ENCODE measurements around the gene OR1E1. TPM values are rescaled to one million over a fixed set of nuclear protein-coding genes. Genes with fewer than 3 reads are reported as not detected.
"Not testable (repeated sequence)": the region's sequence is repeated elsewhere in the genome, so short reads cannot be mapped to it uniquely, and the experiment has no call there.

OR1E1 gene, protein sequence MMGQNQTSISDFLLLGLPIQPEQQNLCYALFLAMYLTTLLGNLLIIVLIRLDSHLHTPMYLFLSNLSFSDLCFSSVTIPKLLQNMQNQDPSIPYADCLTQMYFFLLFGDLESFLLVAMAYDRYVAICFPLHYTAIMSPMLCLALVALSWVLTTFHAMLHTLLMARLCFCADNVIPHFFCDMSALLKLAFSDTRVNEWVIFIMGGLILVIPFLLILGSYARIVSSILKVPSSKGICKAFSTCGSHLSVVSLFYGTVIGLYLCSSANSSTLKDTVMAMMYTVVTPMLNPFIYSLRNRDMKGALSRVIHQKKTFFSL
- polyA plus RNA-seq (2011; rRNA removed) = not detected in 2 replicates
- polyA minus RNA-seq (2011; rRNA and poly(A)+ RNA removed) = not detected in 2 replicates

GRCh38 chr17:3398310-3398709 is at the start of gene OR1E1:
Gene OR1E1, minus strand, starts transcription at chr17:3398410. Its CDS starts 0 bp downstream, at chr17:3398410.
- TF ChIP-seq CTCF (IDR thresholded peaks at IDR 0.05; ENCODE audit: low read depth, low read length) = no peak
- ChIA-PET CTCF (no interaction called here), POLR2A (no interaction called here)
- Histone ChIP-seq H3K9me3 (ENCODE audit: control insufficient read depth, insufficient read depth, low read length) (peaks cover 7% of the 10 kb centered on the region), H3K27ac (ENCODE audit: low read depth, low read length) (no peak within 1 kb of the TSS), H3K4me3 (ENCODE audit: low read depth, low read length) (no peak within 1 kb of the TSS), H3K27me3 (ENCODE audit: control insufficient read depth, insufficient read depth, low read length) (no peaks in the 10 kb centered on the region)
- no peak for DNase-seq (ENCODE audit: low read depth, low spot score)

DNA sequence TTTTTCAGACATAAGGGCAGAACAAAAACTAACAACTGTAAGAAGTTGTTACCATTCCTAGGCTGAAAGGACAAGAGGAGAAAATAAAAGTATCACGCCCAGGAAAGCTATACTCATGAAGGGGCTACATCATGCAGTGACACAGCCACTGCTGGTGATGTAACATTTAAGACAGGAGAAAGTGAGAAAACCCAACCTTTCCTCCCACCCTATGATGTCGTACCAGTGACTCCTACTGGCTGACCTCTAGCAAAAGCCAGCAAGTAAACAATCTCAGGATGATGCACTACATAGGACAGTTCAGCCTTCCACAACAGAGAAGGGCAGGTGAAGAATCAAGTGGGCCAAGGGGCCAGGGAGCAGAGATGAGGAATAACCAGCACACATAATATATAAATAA is 49.4 kb upstream of the OR1E1 start:
- no peak for DNase-seq (ENCODE audit: low read depth, low spot score)
- ChIA-PET POLR2A (no interaction called here), CTCF (no interaction called here)
- Histone ChIP-seq H3K27me3 (ENCODE audit: control insufficient read depth, insufficient read depth, low read length) (no peaks in the 10 kb centered on the region), H3K27ac (ENCODE audit: low read depth, low read length) (no peak overlapping the region), H3K9me3 (ENCODE audit: control insufficient read depth, insufficient read depth, low read length) (no peaks in the 10 kb centered on the region), H3K4me3 (ENCODE audit: low read depth, low read length) (no peak overlapping the region)
- TF ChIP-seq CTCF (IDR thresholded peaks at IDR 0.05; ENCODE audit: low read depth, low read length) = no peak

- ChIA-PET POLR2A (no interaction called here), CTCF (no interaction called here)
- H3K27me3 ChIP-seq (ENCODE audit: control insufficient read depth, insufficient read depth, low read length) = no peaks in the 10 kb centered on the region
- DNase-seq (ENCODE audit: low read depth, low spot score) = no peak
- no peak for TF ChIP-seq CTCF (IDR thresholded peaks at IDR 0.05; ENCODE audit: low read depth, low read length)
- H3K4me3 ChIP-seq (ENCODE audit: low read depth, low read length) = no peak overlapping the region
- no peak overlapping the region for H3K27ac ChIP-seq (ENCODE audit: low read depth, low read length)
- no peaks in the 10 kb centered on the region; the same call in 1 of the 2 replicates for H3K9me3 ChIP-seq (ENCODE audit: control insufficient read depth, insufficient read depth, low read length)
Measured at GRCh38 chr17:3440451-3440850, 42.2 kb upstream of the OR1E1 start.

DNA sequence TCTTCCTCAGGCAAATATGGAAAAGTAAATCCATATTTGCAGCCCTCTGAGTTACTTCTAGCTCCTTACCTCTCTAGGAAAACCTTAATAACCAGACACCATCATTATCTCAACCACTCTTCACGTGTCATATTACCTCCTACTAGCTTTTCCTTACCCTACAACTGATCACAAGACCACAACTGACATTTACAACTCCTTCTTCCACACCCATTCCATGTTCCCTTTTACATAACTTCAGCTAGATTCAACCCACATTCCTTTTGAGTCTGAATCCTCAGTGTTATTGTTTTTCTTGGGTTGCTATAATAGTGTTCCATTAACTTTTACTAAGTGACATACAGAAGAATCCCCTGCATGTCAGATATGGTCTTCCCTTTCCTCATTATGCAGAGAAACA is 40.2 kb upstream of the OR1E1 start:
- ChIA-PET POLR2A (no interaction called here), CTCF (no interaction called here)
- no peaks in the 10 kb centered on the region; the same call in 1 of the 2 replicates for H3K9me3 ChIP-seq (ENCODE audit: control insufficient read depth, insufficient read depth, low read length)
- no peak for DNase-seq (ENCODE audit: low read depth, low spot score)
- H3K4me3 ChIP-seq (ENCODE audit: low read depth, low read length) = no peak overlapping the region
- H3K27me3 ChIP-seq (ENCODE audit: control insufficient read depth, insufficient read depth, low read length) = no peaks in the 10 kb centered on the region
- no peak for TF ChIP-seq CTCF (IDR thresholded peaks at IDR 0.05; ENCODE audit: low read depth, low read length)
- H3K27ac ChIP-seq (ENCODE audit: low read depth, low read length) = no peak overlapping the region

DNA sequence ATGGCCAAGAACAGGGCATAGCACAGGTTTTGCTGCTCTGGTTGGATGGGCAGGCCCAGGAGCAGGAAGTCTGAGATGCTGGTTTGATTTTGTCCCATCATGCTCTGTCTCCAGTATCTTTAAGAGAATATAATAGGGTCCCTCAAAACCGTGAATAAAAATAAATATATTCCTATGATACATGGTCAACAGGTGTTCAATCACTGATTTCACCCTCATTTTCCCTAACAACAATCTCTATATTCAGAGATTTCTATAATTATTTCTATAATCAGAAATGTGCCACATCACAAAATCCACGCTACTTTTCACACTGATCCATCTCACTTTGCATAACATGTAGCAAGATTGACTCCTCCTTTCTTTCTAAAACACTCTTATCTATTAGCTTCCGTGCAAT is 35.5 kb upstream of the OR1E1 start, which contains the start of gene OR1E2:
Gene OR1E2, minus strand, starts transcription at position 101 of the 400 bp plus-strand sequence. Its CDS starts 0 bp downstream, at position 101.
- no peak within 1 kb of the TSS for H3K4me3 ChIP-seq (ENCODE audit: low read depth, low read length)
- no peak for DNase-seq (ENCODE audit: low read depth, low spot score)
- no peaks in the 10 kb centered on the region; the same call in 1 of the 2 replicates for H3K9me3 ChIP-seq (ENCODE audit: control insufficient read depth, insufficient read depth, low read length)
- ChIA-PET CTCF (no interaction called here), POLR2A (no interaction called here)
- no peak for TF ChIP-seq CTCF (IDR thresholded peaks at IDR 0.05; ENCODE audit: low read depth, low read length)
- H3K27me3 ChIP-seq (ENCODE audit: control insufficient read depth, insufficient read depth, low read length) = no peaks in the 10 kb centered on the region
- no peak within 1 kb of the TSS for H3K27ac ChIP-seq (ENCODE audit: low read depth, low read length)

- POLR2A ChIA-PET; H3K9me3 ChIP-seq (ENCODE audit: control insufficient read depth, insufficient read depth, low read length); H3K4me3 ChIP-seq (ENCODE audit: low read depth, low read length); H3K27ac ChIP-seq (ENCODE audit: low read depth, low read length); DNase-seq (ENCODE audit: low read depth, low spot score); H3K27me3 ChIP-seq (ENCODE audit: control insufficient read depth, insufficient read depth, low read length); CTCF ChIA-PET: not testable (repeated sequence)
Measured at GRCh38 chr17:3433215-3433614, 35.0 kb upstream of the OR1E1 start.
